GM18498 (cell line): Measurements from ENCODE around the gene ST7.

Source experiments
- ATAC-seq: cut with Tn5 transposase; IDR thresholded peaks from one replicate; pipeline ENCODE4 v1.9.1; 2021; ENCODE audit warnings: mild to moderate bottlenecking, moderate library complexity; ENCODE audit not compliant: unreplicated experiment

ST7 gene

GRCh38 chr7:117146511-117146910 is 193.2 kb downstream of the ST7 start:
- ATAC-seq: no peak

DNA sequence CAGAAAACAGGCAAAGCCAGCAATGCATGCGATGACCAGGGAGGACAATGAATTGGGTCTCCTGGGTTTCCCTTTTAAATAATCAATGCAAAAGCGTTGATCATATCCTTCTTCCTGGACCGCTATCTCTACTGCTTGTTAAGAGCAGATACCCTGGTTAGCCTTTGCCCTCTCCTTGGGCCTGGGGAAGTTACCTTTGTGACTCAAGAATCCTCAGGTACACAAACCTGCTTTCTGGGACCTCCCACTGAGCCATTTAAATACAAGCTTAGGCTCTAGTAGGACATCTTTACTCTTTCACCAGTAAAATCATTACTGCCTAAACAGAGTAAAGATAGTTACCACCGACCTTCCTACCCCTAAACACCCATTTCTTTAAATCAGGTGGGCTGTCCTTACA is 195.7 kb downstream of the ST7 start:
- no peak for ATAC-seq

GRCh38 chr7:117149692-117150091 is 196.4 kb downstream of the ST7 start:
- no peak for ATAC-seq

DNA sequence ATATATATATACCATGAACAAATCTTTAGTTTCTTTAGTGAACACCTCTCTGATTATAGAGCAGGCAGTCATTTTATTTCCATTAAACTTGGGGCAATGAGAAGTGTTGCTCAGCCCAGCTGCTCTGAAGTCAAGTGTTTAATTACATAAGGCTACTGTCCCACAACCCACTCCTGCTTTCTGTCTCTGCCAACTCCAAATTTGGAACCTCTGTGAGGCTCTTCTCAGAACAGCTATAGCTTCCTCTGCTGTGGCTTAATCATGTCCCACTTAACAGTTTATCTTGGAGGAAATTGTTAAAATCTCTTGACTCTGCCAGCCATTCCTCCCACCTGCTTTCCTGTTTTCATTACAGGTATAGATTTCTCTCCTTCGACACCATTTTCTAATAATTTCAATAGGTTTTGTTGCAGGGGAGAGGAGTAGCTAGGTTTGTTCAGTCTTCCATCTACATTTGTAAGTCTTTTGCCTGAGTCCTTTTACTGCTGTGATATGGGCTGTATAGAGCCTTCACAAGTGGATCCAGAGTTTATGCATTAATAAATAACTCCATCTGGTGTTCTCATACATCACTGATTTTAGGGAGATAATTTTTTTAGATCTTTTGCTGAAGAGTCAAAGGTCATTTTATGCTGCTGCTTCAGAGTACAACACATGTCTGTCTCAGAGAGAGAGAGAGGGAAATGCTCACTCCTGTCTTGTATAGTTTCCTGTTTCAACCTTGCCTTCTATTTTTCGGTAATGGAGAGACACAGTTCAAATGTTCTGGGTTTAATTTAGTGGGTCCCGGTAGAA is 199.1 kb downstream of the ST7 start:
- no peak for ATAC-seq

- ATAC-seq: no peak
Measured at GRCh38 chr7:117153016-117153545, 199.8 kb downstream of the ST7 start.

GRCh38 chr7:117154721-117155120 is 201.4 kb downstream of the ST7 start:
- ATAC-seq: no peak

- no peak for ATAC-seq
Measured at GRCh38 chr7:117155694-117156093, 202.4 kb downstream of the ST7 start.

GRCh38 chr7:117157241-117158209 is 204.2 kb downstream of the ST7 start:
- ATAC-seq: no peak

DNA sequence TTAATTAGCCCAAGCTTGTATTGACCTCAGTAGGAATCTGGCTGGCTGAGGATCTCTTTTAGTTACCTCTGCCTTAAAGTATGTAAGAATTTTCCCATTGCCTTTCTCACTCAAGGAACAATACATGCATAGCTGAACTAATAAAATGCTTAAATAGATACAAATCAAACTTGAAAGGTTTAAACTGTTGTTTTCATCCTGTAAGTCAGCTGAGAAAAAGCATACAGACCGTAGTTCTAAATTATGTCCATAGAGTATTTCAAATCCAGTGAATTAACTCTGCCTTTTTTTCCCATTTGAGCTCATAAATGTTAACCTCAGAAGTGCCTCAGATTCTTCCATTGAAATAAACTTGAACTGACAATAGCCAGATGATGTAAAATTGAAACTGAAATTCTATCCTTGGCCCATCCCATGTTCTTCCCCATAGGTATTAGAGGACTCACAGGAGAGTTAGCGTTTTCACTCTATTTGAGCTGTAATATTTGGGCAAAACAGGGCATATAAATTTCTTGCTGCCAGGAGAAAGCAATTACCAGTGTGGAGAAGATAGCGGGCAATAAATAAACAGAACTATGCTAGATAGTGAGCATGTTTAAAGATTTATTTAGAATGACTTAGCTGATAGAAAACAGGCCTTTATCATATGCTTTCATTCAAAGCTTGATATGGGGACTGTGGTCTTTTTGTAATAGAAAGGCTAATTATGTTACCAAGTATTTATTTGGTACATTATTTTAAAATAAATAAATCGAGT is 205.8 kb downstream of the ST7 start:
- no peak for ATAC-seq

GRCh38 chr7:117163101-117163500 is 209.8 kb downstream of the ST7 start:
- no peak for ATAC-seq

DNA sequence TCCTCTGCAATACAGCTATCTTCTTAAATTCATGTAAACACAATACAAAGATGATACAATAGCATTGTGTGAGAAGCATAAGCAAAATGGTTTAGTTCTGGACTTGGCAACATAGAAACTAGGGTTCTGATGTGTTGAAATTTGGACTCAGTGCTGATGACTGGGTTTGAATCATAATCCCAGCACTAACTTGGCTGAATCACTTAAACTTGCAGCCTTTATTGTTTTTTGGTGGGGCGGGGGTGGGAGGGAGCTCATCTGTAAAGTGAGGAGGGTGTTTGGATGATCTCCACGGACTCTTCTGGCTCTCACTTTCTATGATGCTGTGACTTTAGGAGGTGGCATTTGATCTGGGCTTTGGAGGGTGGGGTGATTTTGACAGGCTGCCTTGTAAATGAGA is 211.3 kb downstream of the ST7 start:
- ATAC-seq: no peak

- no peak for ATAC-seq
Measured at GRCh38 chr7:117165656-117166055, 212.4 kb downstream of the ST7 start.

DNA sequence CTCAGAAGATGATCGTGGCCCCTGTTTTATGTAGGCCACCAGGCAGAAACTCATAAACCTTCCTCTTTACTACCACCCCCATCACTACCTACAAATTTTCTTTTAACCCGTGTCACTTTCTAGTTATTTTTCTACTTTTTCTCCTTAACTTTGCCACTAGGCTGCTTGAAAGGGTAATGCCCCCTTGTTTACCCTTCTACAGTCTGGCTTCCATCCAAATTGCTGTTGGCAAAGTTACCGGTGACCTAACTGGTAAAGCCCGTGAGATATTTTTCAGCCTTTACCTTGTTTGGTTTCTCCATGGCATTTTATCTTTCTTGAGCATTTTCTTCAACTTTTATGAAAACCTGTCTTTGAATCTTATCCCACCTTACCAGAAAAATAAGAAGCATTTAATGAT is 216.6 kb downstream of the ST7 start:
- no peak for ATAC-seq

- ATAC-seq: no peak
Measured at GRCh38 chr7:117171106-117171505, 217.8 kb downstream of the ST7 start.

DNA sequence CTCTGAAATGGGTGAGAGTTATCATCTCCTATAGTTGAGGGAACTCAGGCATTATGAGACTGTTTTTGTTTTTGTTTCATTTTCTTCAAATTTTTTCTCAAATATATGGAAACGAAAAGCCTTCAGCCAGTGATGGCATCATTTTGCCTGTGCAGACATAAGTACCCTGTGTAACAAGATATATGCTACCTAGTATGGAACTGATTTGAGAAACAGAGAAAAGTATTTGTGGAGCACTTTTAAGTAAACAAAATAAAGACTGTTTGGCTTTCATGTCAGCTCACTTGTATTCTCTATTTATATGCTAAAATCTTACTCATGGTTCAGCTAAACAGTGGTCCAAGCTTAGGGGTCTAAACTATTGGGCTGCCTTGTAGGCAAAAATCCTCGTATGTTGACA is 219.0 kb downstream of the ST7 start:
- no peak for ATAC-seq

- no peak for ATAC-seq
Measured at GRCh38 chr7:117173035-117173770, 219.9 kb downstream of the ST7 start.

DNA sequence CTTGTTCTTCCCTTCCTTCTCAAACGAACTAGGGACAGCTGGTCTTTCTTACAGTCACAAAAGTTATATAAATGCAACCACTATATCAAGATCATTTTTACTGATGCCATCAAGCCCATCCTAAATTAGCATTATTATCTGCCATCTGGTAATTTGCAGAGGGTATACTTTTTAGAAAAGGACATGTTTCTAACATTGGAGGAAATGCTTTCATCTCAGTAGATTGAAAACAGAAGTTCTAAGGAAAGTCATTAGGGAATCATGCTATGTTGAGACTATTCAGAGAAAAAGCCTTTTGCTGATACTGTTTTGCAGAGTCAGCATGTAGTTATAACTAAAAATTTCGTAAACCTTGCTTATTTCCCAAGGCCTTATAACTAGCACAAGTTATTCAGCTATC is 222.9 kb downstream of the ST7 start:
- ATAC-seq: no peak

DNA sequence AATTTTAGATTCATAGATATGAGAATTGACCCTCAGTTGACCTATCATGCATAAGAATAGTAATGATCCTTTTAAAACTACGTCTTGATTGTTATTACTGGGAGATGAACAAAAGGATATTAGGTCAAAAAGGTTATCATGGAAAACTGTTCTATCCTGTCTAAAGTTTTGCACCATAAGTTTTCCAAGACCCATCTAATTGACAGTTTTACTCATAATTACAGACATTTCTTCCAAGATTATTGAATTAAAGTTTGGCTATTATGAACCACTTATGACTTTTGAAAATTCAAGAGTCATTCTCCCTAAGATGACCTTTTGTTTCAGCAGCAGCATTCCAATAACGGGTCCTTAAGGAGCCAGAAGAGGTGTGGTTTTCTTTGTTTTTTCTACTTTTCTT is 225.3 kb downstream of the ST7 start:
- no peak for ATAC-seq

DNA sequence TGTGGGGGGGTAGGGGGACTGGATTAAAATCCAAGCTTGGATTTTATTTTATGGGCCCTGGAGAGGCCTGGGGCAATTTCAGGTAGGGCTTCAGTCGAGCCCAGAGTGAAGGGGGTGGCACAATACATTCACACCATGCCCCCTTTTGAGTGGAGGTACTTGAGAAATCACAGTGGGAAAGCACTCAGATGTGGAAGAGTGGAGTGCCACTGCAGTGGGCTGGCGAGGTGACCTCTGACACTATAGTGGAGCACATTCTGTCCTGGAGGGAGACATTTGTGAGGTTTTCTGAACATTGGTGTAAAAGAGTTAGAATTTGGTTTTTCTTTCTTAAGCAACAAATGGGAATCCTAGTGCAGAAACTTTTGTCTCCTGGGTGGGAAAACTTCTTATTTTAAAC is 226.4 kb downstream of the ST7 start:
- no peak for ATAC-seq

GRCh38 chr7:117183729-117184128 is 230.4 kb downstream of the ST7 start:
- ATAC-seq: no peak
